ENCODE measurements around the gene SCAF11.
"Not testable (repeated sequence)": the region's sequence is repeated elsewhere in the genome, so short reads cannot be mapped to it uniquely, and the experiment has no call there.

The SCAF11 gene
- 77.2 to 365 (median 189) reads per million in 17 experiments for total RNA-seq

- peak; percentile 100 for DNase-seq
These were observed at the start of gene SCAF11 for GRCh38 chr12:45990468-45991283. TSS of gene SCAF11 (minus strand) at chr12:45990574. CDS start at chr12:45964167, 26,407 bp downstream.

DNA sequence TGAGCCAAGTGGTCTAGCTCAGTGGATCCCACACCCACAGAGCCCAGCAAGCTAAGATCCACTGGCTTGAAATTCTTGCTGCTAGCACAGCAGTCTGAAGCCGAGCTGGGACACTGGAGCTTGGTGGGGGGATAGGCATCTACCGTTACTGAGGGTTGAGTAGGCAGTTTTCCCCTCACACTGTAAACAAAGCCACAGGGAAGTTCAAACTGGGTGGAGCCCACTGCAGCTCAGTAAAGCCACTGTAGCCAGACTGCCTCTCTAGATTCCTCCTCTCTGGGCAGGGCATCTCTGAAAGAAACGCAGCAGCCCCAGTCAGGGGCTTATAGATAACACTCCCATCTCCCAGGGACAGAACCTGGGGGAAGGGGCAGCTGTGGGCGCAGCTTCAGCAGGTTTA, 46.7 kb upstream of the SCAF11 start:
- not testable (repeated sequence) for DNase-seq

GRCh38 chr12:46027172-46027571, 36.8 kb upstream of the SCAF11 start:
- no peak for DNase-seq

DNA sequence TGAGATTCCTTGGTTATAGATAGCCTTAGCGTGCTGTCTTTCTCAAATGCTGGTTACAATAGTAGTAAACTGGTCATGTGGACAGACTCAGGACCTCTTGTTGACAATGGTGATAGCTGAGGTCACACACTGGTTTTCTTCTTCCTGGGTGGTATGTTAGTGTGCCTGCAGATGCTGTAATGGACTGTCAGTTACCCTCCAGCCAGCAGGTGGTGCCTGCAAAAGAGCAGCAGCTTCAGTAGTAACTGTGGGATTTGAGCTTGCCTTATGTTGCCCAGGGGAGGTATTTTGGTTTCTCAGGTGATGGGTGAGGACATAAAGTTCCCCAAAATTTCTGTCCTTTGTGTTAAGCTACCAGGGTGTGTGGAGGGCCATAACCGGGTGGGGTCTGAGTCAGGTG, 33.7 kb upstream of the SCAF11 start:
- DNase-seq: no peak

GRCh38 chr12:46020768-46021167, 30.4 kb upstream of the SCAF11 start:
- no peak for DNase-seq

DNA sequence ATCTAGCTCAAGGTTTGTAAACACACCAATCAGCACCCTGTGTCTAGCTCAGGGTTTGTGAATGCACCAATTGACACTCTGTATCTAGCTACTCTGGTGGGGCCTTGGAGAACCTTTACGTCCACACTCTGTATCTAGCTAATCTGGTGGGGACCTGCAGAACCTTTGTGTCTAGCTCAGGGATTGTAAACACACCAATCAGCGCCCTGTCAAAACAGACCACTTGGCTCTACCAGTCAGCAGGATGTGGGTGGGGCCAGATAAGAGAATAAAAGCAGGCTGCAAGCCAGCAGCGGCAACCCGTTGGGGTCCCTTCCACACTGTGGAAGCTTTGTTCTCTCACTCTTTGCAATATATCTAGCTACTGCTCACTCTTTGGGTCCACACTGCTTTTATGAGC, 28.3 kb upstream of the SCAF11 start:
- not testable (repeated sequence) for DNase-seq

DNA sequence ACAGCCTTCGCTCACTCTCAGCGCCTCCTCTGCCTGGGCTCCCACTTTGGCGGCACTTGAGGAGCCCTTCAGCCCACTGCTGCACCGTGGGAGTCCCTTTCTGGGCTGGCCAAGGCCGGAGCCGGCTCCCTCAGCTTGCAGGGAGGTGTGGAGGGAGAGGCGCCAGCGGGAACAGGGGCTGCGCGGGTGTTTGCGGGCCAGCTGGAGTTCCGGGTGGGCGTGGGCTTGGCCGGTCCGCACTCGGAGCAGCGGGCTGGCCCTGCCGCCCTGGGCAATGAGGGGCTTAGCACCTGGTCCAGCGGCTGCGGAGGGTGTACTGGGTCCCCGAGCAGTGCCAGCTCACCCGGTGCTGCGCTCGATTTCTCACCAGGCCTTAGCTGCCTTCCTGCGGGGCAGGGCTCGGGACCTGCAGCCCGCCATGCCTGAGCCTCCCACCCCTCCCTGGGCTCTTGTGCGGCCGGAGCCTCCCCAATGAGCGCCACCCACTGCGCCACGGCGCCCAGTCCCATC, 27.5 kb upstream of the SCAF11 start:
- not testable (repeated sequence) for DNase-seq

DNA sequence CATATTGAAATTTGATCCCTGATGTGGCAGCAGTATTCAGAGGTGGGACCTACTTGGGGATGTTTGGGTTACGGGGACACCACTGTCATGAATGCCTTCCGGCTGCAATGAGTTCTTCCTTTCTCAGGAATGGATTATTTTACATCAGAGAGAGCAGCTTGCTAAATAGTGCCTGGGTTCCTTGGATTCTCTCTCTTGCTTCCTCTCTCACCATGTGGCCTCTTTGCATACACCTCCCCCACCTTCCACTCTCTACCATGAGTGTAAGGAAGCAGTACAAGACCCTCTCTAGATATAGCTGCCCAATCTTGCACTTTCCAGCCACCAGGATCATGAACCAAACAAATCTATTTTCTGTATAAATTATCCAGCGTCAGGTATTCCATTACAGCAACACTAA, 15.4 kb upstream of the SCAF11 start:
- no peak for DNase-seq

DNA sequence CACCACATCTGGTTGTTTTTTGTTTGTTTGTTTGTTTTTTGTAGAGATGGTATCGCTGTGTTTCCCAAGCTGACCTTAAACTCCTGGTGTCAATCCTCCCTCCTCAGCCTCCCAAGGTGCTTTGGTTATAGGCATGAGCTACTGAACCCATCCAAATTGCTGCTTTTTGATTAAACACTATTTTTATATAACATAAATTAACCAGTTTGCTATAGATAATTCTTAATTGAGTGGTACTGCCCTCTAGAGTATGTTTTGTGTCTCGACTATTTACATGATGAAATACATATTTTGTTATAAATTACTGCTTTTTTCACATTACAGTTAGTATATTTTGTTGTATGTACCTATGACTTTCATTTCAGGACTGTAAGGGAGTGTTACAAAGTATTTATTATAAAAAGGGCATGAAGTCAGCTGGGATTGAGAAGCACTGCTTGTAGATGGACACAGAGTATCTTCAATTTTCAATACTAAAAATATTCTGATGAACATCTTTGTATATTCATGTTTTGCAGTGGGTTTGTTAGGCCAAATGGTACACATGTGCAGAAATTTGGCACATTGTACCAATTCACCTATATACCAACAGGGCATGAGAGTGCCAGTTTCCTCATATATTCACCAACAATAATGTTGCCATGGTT, 14.9 kb upstream of the SCAF11 start:
- peak in 2 of 4 experiments; percentile 36 to 43 for DNase-seq

GRCh38 chr12:46004715-46005114, 14.3 kb upstream of the SCAF11 start:
- no peak for DNase-seq

DNA sequence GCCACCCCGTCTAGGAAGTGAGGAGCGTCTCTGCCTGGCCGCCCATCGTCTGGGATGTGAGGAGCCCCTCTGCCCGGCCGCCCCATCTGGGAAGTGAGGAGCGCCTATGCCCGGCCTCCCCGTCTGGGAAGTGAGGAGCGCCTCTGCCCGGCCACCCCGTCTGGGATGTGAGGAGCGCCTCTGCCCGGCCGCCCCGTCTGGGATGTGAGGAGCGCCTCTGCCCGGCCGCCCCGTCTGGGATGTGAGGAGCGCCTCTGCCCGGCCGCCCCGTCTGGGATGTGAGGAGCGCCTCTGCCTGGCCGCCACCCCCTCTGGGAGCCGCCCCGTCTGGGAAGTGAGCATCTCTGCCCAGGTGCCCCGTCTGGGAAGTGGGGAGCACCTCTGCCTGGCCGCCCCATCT, 9.7 kb upstream of the SCAF11 start:
- not testable (repeated sequence) for DNase-seq

DNA sequence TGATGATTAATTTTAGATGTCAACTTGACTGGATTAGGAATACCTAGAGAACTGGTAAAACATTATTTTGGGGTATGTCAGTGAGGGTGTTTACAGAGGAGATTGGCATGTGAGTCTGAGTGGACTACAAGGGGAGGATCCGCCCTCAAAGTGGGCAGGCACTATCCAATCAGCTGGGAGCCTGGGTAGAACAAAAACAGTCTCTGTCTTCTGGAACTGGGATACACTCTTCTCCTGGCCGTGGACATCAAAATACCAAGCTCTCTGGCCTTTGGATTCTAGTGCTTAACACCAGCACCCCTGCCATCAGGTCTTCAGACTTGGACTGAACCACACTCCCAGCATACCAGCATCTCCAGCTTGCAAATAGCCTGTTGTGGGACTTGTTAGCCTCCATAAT, 4.4 kb upstream of the SCAF11 start:
- no peak for DNase-seq

DNA sequence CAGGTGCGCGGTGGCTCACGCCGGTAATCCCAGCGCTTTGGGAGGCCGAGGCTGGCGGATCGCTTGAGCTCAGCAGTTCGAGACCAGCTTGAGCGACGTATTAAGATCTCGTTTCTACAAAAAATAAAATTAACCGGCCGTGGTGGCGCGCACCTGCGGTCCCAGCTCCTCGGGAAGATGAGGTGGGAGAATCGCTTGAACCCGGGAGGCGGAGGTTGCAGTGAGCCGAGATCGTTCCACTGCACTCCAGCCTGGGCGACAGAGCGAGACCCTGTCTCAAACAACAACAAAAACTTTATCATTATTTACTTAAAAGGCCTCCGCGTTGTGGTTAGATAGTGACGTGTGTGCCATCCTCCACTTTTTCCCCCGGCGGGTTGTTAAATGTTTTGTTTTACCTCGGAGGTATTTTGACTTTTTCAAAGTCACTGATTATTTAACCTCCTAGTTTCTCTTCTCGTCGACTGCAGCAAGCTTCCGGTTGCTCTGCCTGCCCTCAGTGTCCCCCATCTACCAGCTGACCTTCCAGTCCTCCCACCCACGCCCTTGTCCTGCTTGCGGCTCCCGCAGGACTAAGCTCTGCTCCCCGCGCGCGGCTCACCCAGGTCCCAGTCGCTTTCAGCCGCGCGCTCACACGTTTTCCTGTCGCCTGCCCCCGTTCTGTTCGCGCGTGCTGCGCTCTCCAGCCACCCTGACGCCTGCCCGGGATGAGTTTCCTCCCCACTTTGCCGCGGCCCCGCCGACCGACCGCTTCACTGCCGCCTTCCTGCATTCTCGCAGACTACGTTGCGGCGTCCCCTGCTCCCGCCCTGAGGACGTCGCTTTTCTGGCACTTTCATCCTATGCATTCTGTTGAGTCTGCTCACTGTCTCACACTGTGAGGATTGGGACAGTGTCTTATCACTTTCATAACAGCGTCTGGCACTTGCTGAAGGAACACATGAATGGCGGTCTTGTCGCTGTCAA, 1.2 kb upstream of the SCAF11 start:
- DNase-seq: peak; percentile 87 to 96 (median 95)

DNA sequence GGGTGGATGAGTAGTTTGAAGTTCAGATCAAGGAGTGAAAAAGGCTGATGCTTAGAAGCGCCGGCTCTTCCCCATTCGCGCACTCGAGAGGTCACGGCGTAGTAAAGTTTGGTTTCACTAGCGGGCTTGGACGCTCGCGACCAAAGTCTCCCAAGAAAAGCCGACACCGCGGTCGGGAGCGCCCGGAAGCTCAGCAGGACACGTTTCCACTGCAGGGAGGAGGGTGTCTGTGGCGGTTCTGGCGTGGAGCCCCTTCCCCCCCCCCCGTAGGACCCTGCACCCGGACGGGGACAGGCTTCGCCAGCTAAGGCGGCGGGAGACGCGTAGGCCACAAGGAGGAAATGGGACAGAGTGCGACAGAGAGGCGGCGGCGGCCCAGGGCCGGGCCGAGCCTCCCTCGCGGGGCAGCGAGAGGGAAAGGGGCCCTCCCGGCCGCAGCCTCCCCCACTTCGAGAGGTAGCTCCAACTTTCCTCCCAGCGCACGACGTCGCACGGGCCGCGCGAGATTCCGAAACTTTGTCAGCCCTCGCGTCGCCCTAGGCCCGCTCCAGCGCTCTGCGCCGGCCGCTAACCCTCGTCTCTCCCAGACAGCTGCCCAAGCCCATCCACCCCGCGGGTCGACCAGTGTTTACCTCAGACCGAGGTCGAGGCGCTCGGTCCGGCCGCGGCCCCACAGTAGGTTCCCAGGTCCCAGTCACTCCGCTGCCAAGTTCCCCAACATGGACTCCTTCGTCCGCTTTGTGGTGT, 480 bp downstream of the SCAF11 start:
- peak; percentile 74 to 86 (median 82) for DNase-seq

DNA sequence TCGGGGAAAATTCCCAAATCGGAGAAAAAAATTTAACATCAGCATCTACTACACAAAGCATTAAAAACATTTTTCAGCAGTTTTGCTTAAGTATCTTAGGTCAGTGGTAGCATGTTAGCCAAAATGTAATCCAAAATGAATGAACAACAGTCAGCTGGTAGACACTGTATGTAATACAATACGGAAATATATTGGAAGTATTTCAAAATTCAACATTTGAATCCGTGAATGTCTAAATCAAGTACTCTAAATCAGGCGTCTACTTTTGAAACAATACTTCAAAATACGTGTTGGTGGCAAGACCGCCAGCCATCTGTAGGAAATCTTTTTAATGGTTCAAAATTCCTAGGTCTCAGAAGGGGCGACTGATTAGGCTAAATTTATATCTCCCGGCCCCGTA, 1.1 kb downstream of the SCAF11 start:
- DNase-seq: peak in 3 of 4 experiments; percentile 11 to 35 (median 34)

DNA sequence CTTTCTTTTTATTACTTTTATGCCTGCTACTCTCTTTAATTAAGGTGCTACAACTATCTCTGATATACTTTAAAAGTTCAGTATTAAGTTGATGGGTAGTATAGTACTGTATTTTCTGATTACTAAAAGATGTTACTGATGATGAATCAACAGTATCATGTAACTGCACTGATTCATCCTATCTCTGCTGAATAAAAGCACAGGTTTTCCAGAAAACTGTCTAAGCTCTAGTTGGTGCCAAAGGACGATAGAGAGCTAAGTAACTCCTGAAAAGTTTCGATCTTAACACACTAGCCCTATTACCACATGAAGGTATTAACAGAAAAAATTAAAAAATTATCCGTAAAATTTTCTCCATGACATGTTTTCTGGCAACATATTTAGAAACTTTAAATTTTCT, 2.1 kb downstream of the SCAF11 start:
- DNase-seq: peak in 1 of 4 experiments; percentile 31

GRCh38 chr12:45987340-45987727, 3.0 kb downstream of the SCAF11 start:
- no peak for DNase-seq

- peak; percentile 71 to 90 (median 80) for DNase-seq
These were observed 3.6 kb downstream of the SCAF11 start for GRCh38 chr12:45986641-45987339.

- DNase-seq: no peak
These were observed 9.1 kb downstream of the SCAF11 start for GRCh38 chr12:45981075-45981837.

GRCh38 chr12:45980540-45980939, 9.8 kb downstream of the SCAF11 start:
- DNase-seq: no peak

Measured in suppressor macrophage (primary cell).